Sigmoid colon (tissue), 7 donors: ENCODE data around the gene PEX5L. TPM values are rescaled to one million over a fixed set of nuclear protein-coding genes. Genes with fewer than 3 reads are reported as not detected.

Experiments used
- DNase-seq: peaks from one replicate; pipeline ENCODE4 v3.0.0-alpha.2; 2019
- H3K27ac ChIP-seq, 4 donors: fragments of 200-600 bp; sonication (generic); one replicate each; pipeline ENCODE4 v1.5.1; 2016 to 2019; ENCODE audit warnings: mild to moderate bottlenecking in 1 of 4
- H3K27me3 ChIP-seq, 3 donors: fragments of 200-600 bp; sonication (generic); one replicate each; pipeline ENCODE4 v1.5.1; 2019; ENCODE audit warnings: mild to moderate bottlenecking in 1 of 3
- H3K36me3 ChIP-seq, 4 donors: fragments of 200-600 bp; sonication (generic); one replicate each; pipeline ENCODE4 v1.5.1; 2016 to 2019
- H3K4me1 ChIP-seq, 4 donors: fragments of 200-600 bp; sonication (generic); one replicate each; pipeline ENCODE4 v1.5.1; 2017 to 2019
- H3K4me3 ChIP-seq, 4 donors: fragments of 200-600 bp; sonication (generic); one replicate each; pipeline ENCODE4 v1.5.1; 2017 to 2019; ENCODE audit warnings: mild to moderate bottlenecking in 2 of 4, moderate library complexity in 1 of 4
- H3K9me3 ChIP-seq, 4 donors: fragments of 200-600 bp in 3 of 4; sonication (generic) in 3 of 4; one replicate each; pipeline versions ENCODE4 v1.5.1 to v1.6.1; 2013 to 2019
- EP300 ChIP-seq, 4 donors: sonication (generic); formaldehyde crosslinking; IDR thresholded peaks; one replicate each; pipeline ENCODE4 v1.6.1; 2017; ENCODE audit warnings: antibody characterized with exemption in 4 of 4
- POLR2A ChIP-seq, 2 donors: fragments of 450-650 bp; IDR thresholded peaks; one replicate each; pipeline ENCODE4 v1.6.1; 2016; ENCODE audit warnings: antibody characterized with exemption in 2 of 2, mild to moderate bottlenecking in 2 of 2, moderate library complexity in 2 of 2
- POLR2AphosphoS5 ChIP-seq, 4 donors: sonication (generic); formaldehyde crosslinking; IDR thresholded peaks; one replicate each; pipeline ENCODE4 v1.6.1; 2017; ENCODE audit warnings: antibody characterized with exemption in 4 of 4
- WGBS, 2 donors: extraction: QIAGEN DNeasy Blood & Tissue Kit; methylation state at CpG; one replicate each; pipeline ENCODE4 v1.1.7; 2013; 5-methylcytosine and 5-hydroxymethylcytosine counted together
- intact Hi-C: fragments of 100-400 bp; cut with DNase I; formaldehyde crosslinking; loops from one replicate; pipeline ENCODE4 v1.15.1; 2023
- polyA plus RNA-seq, 3 donors: library from polyadenylated mRNA; stranded (reverse); fragments of 200-250 nt; gene quantifications; one replicate each; pipeline ENCODE4 v1.2.3, GENCODE V29; 2013
- total RNA-seq, 4 donors: library from RNA; depleted of rRNA; stranded (reverse); fragments of >200 nt; gene quantifications; one replicate each; pipeline ENCODE4 v1.1.0, GENCODE V29; 2016
- TF ChIP-seq, protein P1 (sequence below), 4 experiments: fragments of 450-650 bp in 3 of 4; fragments of 200-600 bp in 1 of 4; IDR thresholded peaks; one replicate each; pipeline ENCODE4 v1.5.1; 2016 to 2019; ENCODE audit warnings: antibody characterized with exemption in 4 of 4, mild to moderate bottlenecking in 3 of 4, moderate library complexity in 2 of 4
- donor health status: healthy with polysubstance abuse.
- donor health status: Bipolar disorder and iron deficiency.
- donor health status: healthy.

PEX5L gene
- total and polyA plus RNA-seq, 7 donors = 0.12 to 2.4 (median 0.32) TPM; not detected in 3

DNA sequence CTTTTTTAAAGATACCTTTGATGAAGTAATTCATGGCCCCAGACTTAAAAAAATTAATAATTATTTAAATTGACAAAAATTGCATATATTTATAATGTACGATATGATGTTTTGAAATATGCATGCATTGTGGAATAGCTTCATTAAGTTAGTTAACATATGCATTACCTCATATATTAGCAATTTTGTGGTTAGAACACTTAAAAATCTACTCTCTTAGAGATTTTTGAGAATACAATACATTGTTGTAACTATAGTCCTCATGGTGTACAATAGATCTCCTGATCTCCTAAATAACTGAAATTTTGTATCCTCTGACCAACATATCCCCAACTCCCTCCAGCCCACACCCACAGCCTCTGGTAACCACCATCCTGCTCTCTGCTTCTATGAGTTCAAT lies 104.1 kb downstream of the PEX5L start:
- 90% methylated on average over 1 of the region's 1 CpG for WGBS, 2 donors
- no peaks in the 10 kb centered on the region for H3K36me3 ChIP-seq
- H3K27ac ChIP-seq = no peak overlapping the region
- H3K4me1 ChIP-seq = no peaks in the 10 kb centered on the region
- no peak for DNase-seq
- TF ChIP-seq POLR2AphosphoS5 (IDR thresholded peaks at IDR 0.05) (no peak), EP300 (IDR thresholded peaks at IDR 0.05) (no peak), POLR2A (IDR thresholded peaks at IDR 0.05) (no peak)
- TF ChIP-seq, protein P1, sequence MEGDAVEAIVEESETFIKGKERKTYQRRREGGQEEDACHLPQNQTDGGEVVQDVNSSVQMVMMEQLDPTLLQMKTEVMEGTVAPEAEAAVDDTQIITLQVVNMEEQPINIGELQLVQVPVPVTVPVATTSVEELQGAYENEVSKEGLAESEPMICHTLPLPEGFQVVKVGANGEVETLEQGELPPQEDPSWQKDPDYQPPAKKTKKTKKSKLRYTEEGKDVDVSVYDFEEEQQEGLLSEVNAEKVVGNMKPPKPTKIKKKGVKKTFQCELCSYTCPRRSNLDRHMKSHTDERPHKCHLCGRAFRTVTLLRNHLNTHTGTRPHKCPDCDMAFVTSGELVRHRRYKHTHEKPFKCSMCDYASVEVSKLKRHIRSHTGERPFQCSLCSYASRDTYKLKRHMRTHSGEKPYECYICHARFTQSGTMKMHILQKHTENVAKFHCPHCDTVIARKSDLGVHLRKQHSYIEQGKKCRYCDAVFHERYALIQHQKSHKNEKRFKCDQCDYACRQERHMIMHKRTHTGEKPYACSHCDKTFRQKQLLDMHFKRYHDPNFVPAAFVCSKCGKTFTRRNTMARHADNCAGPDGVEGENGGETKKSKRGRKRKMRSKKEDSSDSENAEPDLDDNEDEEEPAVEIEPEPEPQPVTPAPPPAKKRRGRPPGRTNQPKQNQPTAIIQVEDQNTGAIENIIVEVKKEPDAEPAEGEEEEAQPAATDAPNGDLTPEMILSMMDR (IDR thresholded peaks at IDR 0.05) = no peak
- no peak overlapping the region for H3K4me3 ChIP-seq
- H3K27me3 ChIP-seq = no peaks in the 10 kb centered on the region
- H3K9me3 ChIP-seq = no peaks in the 10 kb centered on the region
- intact Hi-C loops = no loop called here

DNA sequence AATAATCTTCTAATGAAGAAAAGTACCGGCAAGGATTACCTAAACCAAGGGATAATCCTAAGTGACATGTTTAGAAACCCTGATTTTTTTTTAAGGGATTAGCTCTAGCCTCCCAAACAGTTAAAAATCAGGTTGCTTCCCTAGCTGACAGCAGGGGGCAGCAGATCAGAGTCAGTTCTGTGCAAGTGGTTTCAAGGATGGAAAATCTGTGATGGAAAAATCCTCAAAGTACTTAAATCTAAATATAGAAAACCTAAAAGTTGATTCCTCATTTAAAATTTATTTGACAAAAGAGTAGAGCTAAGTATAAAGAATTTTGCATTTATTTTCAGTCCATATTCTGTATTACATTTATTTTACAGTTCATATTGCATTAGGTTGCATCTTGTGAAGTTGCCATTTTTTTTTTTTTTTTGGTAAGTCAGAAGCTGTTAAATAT lies 107.6 kb downstream of the PEX5L start:
- H3K9me3 ChIP-seq = no peaks in the 10 kb centered on the region
- intact Hi-C loops = no loop called here
- H3K4me1 ChIP-seq = no peaks in the 10 kb centered on the region
- no peak overlapping the region for H3K27ac ChIP-seq
- 23 to 33% methylated on average over 1 of the region's 1 CpG for WGBS, 2 donors
- no peaks in the 10 kb centered on the region for H3K36me3 ChIP-seq
- TF ChIP-seq, protein P1 (IDR thresholded peaks at IDR 0.05) = peak in 3 of 4 experiments; percentile 17 to 36 (median 35)
- TF ChIP-seq EP300 (IDR thresholded peaks at IDR 0.05) = no peak
- H3K27me3 ChIP-seq = no peaks in the 10 kb centered on the region
- DNase-seq = no peak
- H3K4me3 ChIP-seq = no peak overlapping the region

DNA sequence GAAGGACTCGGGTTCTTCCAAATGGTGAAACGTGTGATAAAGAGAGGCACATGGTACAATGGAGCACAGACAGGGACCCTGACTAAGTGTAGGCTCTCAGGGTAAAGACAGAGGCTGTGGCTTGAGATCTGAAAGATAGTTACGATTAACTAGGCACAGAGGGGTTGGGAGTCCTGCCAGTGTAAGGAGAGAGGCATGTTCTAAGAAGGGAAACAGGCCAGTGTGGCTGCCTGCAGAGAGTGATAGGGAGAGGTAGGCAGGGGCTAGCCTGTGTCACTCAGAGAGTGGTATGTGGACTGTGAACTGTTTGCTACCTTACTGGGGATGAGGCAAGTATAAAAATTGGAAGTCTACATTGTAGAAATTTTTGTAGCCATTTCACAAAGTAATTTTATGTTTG lies 109.5 kb downstream of the PEX5L start:
- Histone ChIP-seq H3K36me3 (no peaks in the 10 kb centered on the region), H3K4me1 (no peaks in the 10 kb centered on the region), H3K4me3 (no peak overlapping the region), H3K27ac (no peak overlapping the region), H3K9me3 (no peaks in the 10 kb centered on the region), H3K27me3 (no peaks in the 10 kb centered on the region)
- no peak for DNase-seq
- intact Hi-C loops = no loop called here
- 82 to 83% methylated on average over 3 of the region's 3 CpGs for WGBS, 2 donors
- TF ChIP-seq, protein P1 (IDR thresholded peaks at IDR 0.05) = no peak
- TF ChIP-seq POLR2A (IDR thresholded peaks at IDR 0.05) (no peak), EP300 (IDR thresholded peaks at IDR 0.05) (no peak), POLR2AphosphoS5 (IDR thresholded peaks at IDR 0.05) (no peak)

DNA sequence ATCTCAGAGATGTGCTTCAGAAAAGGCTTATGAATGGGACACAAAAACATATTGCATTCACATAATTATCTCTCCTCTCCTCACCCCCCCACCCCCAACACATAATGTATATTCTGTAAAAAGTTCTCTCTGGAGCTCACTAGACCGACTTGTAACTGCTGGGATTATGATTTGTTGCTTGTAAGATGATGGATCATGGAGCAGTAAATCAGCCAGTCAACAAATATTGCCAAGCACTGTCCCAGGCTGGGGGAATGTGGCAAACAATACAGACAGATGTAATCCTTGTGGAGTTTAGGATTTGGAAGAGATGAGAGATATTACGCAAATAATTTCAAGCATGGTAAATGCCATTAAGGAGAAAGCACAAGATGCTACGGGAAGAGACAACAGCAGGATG lies 114.8 kb downstream of the PEX5L start:
- H3K4me1 ChIP-seq = no peaks in the 10 kb centered on the region
- intact Hi-C loops = no loop called here
- no peak overlapping the region for H3K4me3 ChIP-seq
- WGBS, 2 donors = 65 to 75% methylated on average over 3 of the region's 3 CpGs
- H3K27ac ChIP-seq = no peak overlapping the region
- H3K9me3 ChIP-seq = no peaks in the 10 kb centered on the region
- TF ChIP-seq EP300 (IDR thresholded peaks at IDR 0.05) (no peak), POLR2AphosphoS5 (IDR thresholded peaks at IDR 0.05) (no peak), POLR2A (IDR thresholded peaks at IDR 0.05) (no peak)
- TF ChIP-seq, protein P1 (IDR thresholded peaks at IDR 0.05) = no peak
- no peaks in the 10 kb centered on the region for H3K36me3 ChIP-seq
- no peaks in the 10 kb centered on the region for H3K27me3 ChIP-seq
- DNase-seq = no peak

DNA sequence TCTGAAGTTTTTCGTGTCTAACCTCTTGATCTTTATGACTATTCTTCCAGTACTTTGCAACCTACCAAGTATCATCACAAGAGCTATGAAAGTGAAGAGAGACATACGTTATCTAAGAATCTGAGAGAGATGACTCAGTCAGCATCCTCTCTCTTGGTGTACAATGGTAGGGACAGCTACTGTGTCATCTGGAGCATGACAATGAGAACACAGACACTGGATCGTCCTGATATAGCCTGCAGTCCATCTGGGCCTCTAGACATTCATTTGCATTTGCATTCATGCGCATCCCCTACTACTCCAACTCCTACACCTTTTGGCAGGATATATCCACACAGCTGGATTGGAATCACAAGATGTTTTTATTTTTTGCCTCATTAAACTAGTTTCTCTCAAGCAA lies 115.2 kb downstream of the PEX5L start:
- no peak overlapping the region for H3K4me3 ChIP-seq
- intact Hi-C loops = no loop called here
- WGBS, 2 donors = 70 to 72% methylated on average over 4 of the region's 4 CpGs
- H3K27me3 ChIP-seq = no peaks in the 10 kb centered on the region
- TF ChIP-seq POLR2A (IDR thresholded peaks at IDR 0.05) = no peak
- TF ChIP-seq EP300 (IDR thresholded peaks at IDR 0.05) = no peak
- TF ChIP-seq POLR2AphosphoS5 (IDR thresholded peaks at IDR 0.05) = no peak
- TF ChIP-seq, protein P1 (IDR thresholded peaks at IDR 0.05) = no peak
- no peaks in the 10 kb centered on the region for H3K4me1 ChIP-seq
- no peak for DNase-seq
- no peaks in the 10 kb centered on the region for H3K9me3 ChIP-seq
- H3K27ac ChIP-seq = no peak overlapping the region
- H3K36me3 ChIP-seq = no peaks in the 10 kb centered on the region
